ENCODE data around the gene TMEM214. TPM values are rescaled to one million over a fixed set of nuclear protein-coding genes. Genes with fewer than 3 reads are reported as not detected.
A peak's percentile ranks its signal among the peaks of the same experiment; 100 is the strongest.
"Not testable (repeated sequence)": the region's sequence is repeated elsewhere in the genome, so short reads cannot be mapped to it uniquely, and the experiment has no call there.

The TMEM214 gene
- total and polyA plus RNA-seq, 2 experiments from 2014 or later: 50.4 to 75.9 TPM

GRCh38 chr2:27074738-27075565 lies 42.2 kb downstream of the TMEM214 start:
- H3K79me2 ChIP-seq: peaks cover 29% of the 10 kb centered on the region
- peaks cover 27% of the 10 kb centered on the region for H3K4me1 ChIP-seq (ENCODE audit: insufficient read depth)
- H3K9me3 ChIP-seq (ENCODE audit: low read depth): no peaks in the 10 kb centered on the region
- H4K20me1 ChIP-seq (ENCODE audit: insufficient read depth, poor library complexity, severe bottlenecking): peaks cover 5% of the 10 kb centered on the region
- DNase-seq (ENCODE audit: low spot score): no peak
- TF ChIP-seq CTCF (IDR thresholded peaks at IDR 0.05; ENCODE audit: poor library complexity) (no peak), EZH2phosphoT487 (IDR thresholded peaks at IDR 0.05; ENCODE audit: low read depth, severe bottlenecking, unreplicated experiment) (no peak), EZH2 (IDR thresholded peaks at IDR 0.05; ENCODE audit: borderline replicate concordance) (no peak)
- no peaks in the 10 kb centered on the region for H3K36me3 ChIP-seq (replicated peaks; ENCODE audit: insufficient read depth, low read depth)
- 67% methylated on average over 4 of the region's 4 CpGs for WGBS (ENCODE audit: low lambda C conversion rate, missing lambda C conversion rate)
- H3K4me3 ChIP-seq: no peak overlapping the region
- peak overlapping the region; percentile 54 for H3K4me2 ChIP-seq
- no peak overlapping the region for H2AFZ ChIP-seq
- H3K27me3 ChIP-seq: no peaks in the 10 kb centered on the region
- H3K9me2 ChIP-seq (replicated peaks; ENCODE audit: insufficient read depth): no peaks in the 10 kb centered on the region
- H3K27ac ChIP-seq: peak overlapping the region; percentile 98

DNA sequence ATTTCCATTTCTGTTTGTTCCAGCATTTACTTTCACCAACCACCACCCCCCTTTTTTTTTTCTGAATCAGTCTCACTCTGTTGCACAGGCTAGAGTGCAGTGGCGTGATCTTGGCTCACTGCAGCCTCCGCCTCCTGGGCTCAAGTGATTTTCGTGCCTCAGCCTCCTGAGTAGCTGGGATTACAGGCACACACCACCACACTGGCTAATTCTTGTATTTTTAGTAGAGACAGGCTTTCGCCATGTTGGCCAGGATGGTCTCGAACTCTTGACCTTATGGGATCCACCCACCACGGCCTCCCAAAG lies 42.8 kb downstream of the TMEM214 start:
- H3K27ac ChIP-seq: peak overlapping the region; percentile 98
- not testable (repeated sequence) for H3K4me3 ChIP-seq; H2AFZ ChIP-seq; H3K27me3 ChIP-seq; DNase-seq (ENCODE audit: low spot score); H3K36me3 ChIP-seq (replicated peaks; ENCODE audit: insufficient read depth, low read depth); H3K9me3 ChIP-seq (ENCODE audit: low read depth); H3K9me2 ChIP-seq (replicated peaks; ENCODE audit: insufficient read depth); H4K20me1 ChIP-seq (ENCODE audit: insufficient read depth, poor library complexity, severe bottlenecking)
- 79% methylated on average over 6 of the region's 6 CpGs for WGBS (ENCODE audit: low lambda C conversion rate, missing lambda C conversion rate)
- H3K4me1 ChIP-seq (ENCODE audit: insufficient read depth): peaks cover 22% of the 10 kb centered on the region
- peaks cover 27% of the 10 kb centered on the region for H3K79me2 ChIP-seq
- peak overlapping the region; percentile 54 for H3K4me2 ChIP-seq

DNA sequence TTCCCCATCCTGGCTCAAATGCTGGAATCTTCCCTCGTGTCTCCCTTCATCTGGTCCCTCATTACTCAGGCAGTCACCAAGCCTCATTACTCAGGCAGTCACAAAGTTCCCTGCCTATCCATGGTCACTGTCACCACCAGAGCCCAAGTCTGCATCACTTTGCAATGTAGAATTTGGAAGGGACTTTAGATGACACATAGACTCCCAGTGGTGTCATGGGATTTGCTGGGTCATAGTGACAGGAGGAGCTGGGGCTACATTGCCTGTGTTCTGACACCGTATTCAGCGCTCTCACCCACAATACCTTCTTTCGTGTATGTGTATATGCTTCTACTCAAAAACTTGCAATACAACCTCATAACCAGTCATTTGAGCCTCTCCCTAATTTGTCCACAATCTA lies 43.6 kb downstream of the TMEM214 start:
- H4K20me1 ChIP-seq (ENCODE audit: insufficient read depth, poor library complexity, severe bottlenecking): no peaks in the 10 kb centered on the region
- 87% methylated on average over 4 of the region's 4 CpGs for WGBS (ENCODE audit: low lambda C conversion rate, missing lambda C conversion rate)
- peaks cover 21% of the 10 kb centered on the region for H3K4me1 ChIP-seq (ENCODE audit: insufficient read depth)
- H3K4me3 ChIP-seq: no peak overlapping the region
- H3K27me3 ChIP-seq: no peaks in the 10 kb centered on the region
- no peak overlapping the region for H2AFZ ChIP-seq
- peaks cover 19% of the 10 kb centered on the region for H3K79me2 ChIP-seq
- H3K36me3 ChIP-seq (replicated peaks; ENCODE audit: insufficient read depth, low read depth): no peaks in the 10 kb centered on the region
- DNase-seq (ENCODE audit: low spot score): no peak
- no peaks in the 10 kb centered on the region for H3K9me3 ChIP-seq (ENCODE audit: low read depth)
- H3K27ac ChIP-seq: peak overlapping the region; percentile 98
- no peak overlapping the region for H3K4me2 ChIP-seq
- H3K9me2 ChIP-seq (replicated peaks; ENCODE audit: insufficient read depth): no peaks in the 10 kb centered on the region
- TF ChIP-seq EZH2phosphoT487 (IDR thresholded peaks at IDR 0.05; ENCODE audit: low read depth, severe bottlenecking, unreplicated experiment) (no peak), EZH2 (IDR thresholded peaks at IDR 0.05; ENCODE audit: borderline replicate concordance) (no peak)

DNA sequence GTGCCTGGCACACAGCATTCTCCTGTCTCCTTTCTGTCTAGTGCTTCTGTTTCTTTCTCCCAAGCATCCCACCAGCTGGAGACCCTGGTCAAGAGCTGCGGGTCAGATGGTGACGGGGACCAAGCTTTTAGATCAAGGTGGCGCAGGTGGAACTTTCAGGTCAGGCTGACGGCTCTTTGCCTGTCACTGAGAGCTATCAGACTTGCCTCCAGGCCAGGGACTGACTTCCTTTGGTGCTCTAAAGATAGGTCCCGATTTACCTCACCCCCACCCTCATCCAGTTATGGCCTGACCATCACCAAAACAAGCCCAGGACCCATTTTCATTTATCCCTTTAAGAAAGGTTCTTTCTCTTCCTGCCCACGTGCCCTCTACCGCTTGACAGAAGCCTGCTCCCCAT lies 44.5 kb downstream of the TMEM214 start:
- peak overlapping the region; percentile 98 for H3K27ac ChIP-seq
- no peak for DNase-seq (ENCODE audit: low spot score)
- H3K79me2 ChIP-seq: peaks cover 21% of the 10 kb centered on the region
- H3K4me1 ChIP-seq (ENCODE audit: insufficient read depth): peaks cover 26% of the 10 kb centered on the region
- H3K27me3 ChIP-seq: no peaks in the 10 kb centered on the region
- H4K20me1 ChIP-seq (ENCODE audit: insufficient read depth, poor library complexity, severe bottlenecking): no peaks in the 10 kb centered on the region
- no peak overlapping the region for H3K4me3 ChIP-seq
- H3K36me3 ChIP-seq (replicated peaks; ENCODE audit: insufficient read depth, low read depth): no peaks in the 10 kb centered on the region
- no peak for TF ChIP-seq EZH2 (IDR thresholded peaks at IDR 0.05; ENCODE audit: borderline replicate concordance)
- TF ChIP-seq CTCF (IDR thresholded peaks at IDR 0.05; ENCODE audit: poor library complexity): no peak
- no peak for TF ChIP-seq EZH2phosphoT487 (IDR thresholded peaks at IDR 0.05; ENCODE audit: low read depth, severe bottlenecking, unreplicated experiment)
- no peak overlapping the region for H2AFZ ChIP-seq
- no peaks in the 10 kb centered on the region for H3K9me2 ChIP-seq (replicated peaks; ENCODE audit: insufficient read depth)
- H3K9me3 ChIP-seq (ENCODE audit: low read depth): no peaks in the 10 kb centered on the region
- 88% methylated on average over 7 of the region's 7 CpGs for WGBS (ENCODE audit: low lambda C conversion rate, missing lambda C conversion rate)
- H3K4me2 ChIP-seq: no peak overlapping the region
